DND-41 (cell line): ENCODE results near the gene SSMEM1.
"Not testable (repeated sequence)": the region's sequence is repeated elsewhere in the genome, so short reads cannot be mapped to it uniquely, and the experiment has no call there.

Source experiments
- ATAC-seq: fragments of 200-7000 bp; cut with Tn5 transposase; 3 replicates; pipeline ENCODE4 v1.9.1; 2021; ENCODE audit warnings: low read depth; ENCODE audit not compliant: insufficient read depth
- DNase-seq: peaks from one replicate; pipeline ENCODE4 v3.0.0-alpha.2; 2020
- H2AFZ ChIP-seq: 2 replicates; pipeline ENCODE4 v1.6.0; 2012; ENCODE audit warnings: low read depth, low read length
- H3K27ac ChIP-seq: 2 replicates; pipeline ENCODE4 v1.5.1; 2012; ENCODE audit warnings: low read length, inconsistent platforms
- H3K27me3 ChIP-seq: fragments of 200-600 bp; sonication (generic); 2 replicates; pipeline ENCODE4 v1.6.0; 2012; ENCODE audit warnings: low read length, mild to moderate bottlenecking, inconsistent platforms; ENCODE audit not compliant: insufficient read depth, poor library complexity
- H3K36me3 ChIP-seq: 2 replicates; pipeline ENCODE4 v1.5.1; 2012; ENCODE audit warnings: low read length, inconsistent platforms; ENCODE audit not compliant: insufficient read depth
- H3K4me1 ChIP-seq: 2 replicates; pipeline ENCODE4 v1.5.1; 2012; ENCODE audit warnings: mild to moderate bottlenecking, low read length; ENCODE audit not compliant: insufficient read depth
- H3K4me2 ChIP-seq: 2 replicates; pipeline ENCODE4 v1.6.0; 2012; ENCODE audit warnings: mild to moderate bottlenecking, moderate library complexity, low read length, inconsistent platforms; ENCODE audit not compliant: insufficient read depth
- H3K4me3 ChIP-seq, 2 experiments: fragments of 200-600 bp in 1 of 2; shearing (Covaris generic) in 1 of 2; 2 replicates each; pipeline ENCODE4 v1.5.1; 2012 to 2016; ENCODE audit warnings: inconsistent platforms in 2 of 2, low read length in 2 of 2, mild to moderate bottlenecking in 2 of 2, low read depth in 1 of 2, moderate library complexity in 1 of 2
- H3K79me2 ChIP-seq: 2 replicates; pipeline ENCODE4 v1.6.0; 2012; ENCODE audit warnings: low read length, inconsistent platforms; ENCODE audit not compliant: insufficient read depth
- H3K9ac ChIP-seq: 2 replicates; pipeline ENCODE4 v1.6.0; 2012; ENCODE audit warnings: low read depth, mild to moderate bottlenecking, inconsistent platforms, low read length, moderate library complexity
- H3K9me3 ChIP-seq: 2 replicates; pipeline ENCODE4 v1.5.1; 2012; ENCODE audit warnings: low read length, moderate library complexity, mild to moderate bottlenecking, inconsistent platforms; ENCODE audit not compliant: insufficient read depth, severe bottlenecking
- H4K20me1 ChIP-seq: 2 replicates; pipeline ENCODE4 v1.6.0; 2012; ENCODE audit warnings: low read length; ENCODE audit not compliant: insufficient read depth
- EZH2 ChIP-seq: IDR thresholded peaks from 3 replicates; pipeline ENCODE4 v1.6.1; 2012; ENCODE audit warnings: borderline replicate concordance, low read depth, mild to moderate bottlenecking, moderate library complexity, low read length, inconsistent platforms; ENCODE audit not compliant: severe bottlenecking
- TF ChIP-seq, protein P1 (sequence below): IDR thresholded peaks from 2 replicates; pipeline ENCODE4 v1.5.1; 2012; ENCODE audit warnings: borderline replicate concordance, low read length, moderate library complexity, mild to moderate bottlenecking; ENCODE audit not compliant: poor library complexity, severe bottlenecking; ENCODE audit errors: extremely low read depth

SSMEM1 gene

GRCh38 chr7:130231792-130232191 is 24.1 kb downstream of the SSMEM1 start:
- H2AFZ ChIP-seq, result no peak overlapping the region
- H4K20me1 ChIP-seq, result no peaks in the 10 kb centered on the region
- H3K4me2 ChIP-seq, result no peak overlapping the region
- ATAC-seq (no peak), DNase-seq (no peak)
- H3K36me3 ChIP-seq, result no peaks in the 10 kb centered on the region
- no peak overlapping the region for H3K27ac ChIP-seq
- H3K9ac ChIP-seq, result no peak overlapping the region
- H3K27me3 ChIP-seq, result peaks cover 3% of the 10 kb centered on the region
- no peaks in the 10 kb centered on the region for H3K4me1 ChIP-seq
- no peaks in the 10 kb centered on the region for H3K9me3 ChIP-seq
- TF ChIP-seq, protein P1, sequence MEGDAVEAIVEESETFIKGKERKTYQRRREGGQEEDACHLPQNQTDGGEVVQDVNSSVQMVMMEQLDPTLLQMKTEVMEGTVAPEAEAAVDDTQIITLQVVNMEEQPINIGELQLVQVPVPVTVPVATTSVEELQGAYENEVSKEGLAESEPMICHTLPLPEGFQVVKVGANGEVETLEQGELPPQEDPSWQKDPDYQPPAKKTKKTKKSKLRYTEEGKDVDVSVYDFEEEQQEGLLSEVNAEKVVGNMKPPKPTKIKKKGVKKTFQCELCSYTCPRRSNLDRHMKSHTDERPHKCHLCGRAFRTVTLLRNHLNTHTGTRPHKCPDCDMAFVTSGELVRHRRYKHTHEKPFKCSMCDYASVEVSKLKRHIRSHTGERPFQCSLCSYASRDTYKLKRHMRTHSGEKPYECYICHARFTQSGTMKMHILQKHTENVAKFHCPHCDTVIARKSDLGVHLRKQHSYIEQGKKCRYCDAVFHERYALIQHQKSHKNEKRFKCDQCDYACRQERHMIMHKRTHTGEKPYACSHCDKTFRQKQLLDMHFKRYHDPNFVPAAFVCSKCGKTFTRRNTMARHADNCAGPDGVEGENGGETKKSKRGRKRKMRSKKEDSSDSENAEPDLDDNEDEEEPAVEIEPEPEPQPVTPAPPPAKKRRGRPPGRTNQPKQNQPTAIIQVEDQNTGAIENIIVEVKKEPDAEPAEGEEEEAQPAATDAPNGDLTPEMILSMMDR, result no peak
- TF ChIP-seq EZH2, result no peak
- no peak overlapping the region for H3K4me3 ChIP-seq
- no peaks in the 10 kb centered on the region for H3K79me2 ChIP-seq

- Histone ChIP-seq H3K4me1 (no peaks in the 10 kb centered on the region), H2AFZ (no peak overlapping the region), H3K27ac (no peak overlapping the region), H4K20me1 (no peaks in the 10 kb centered on the region), H3K4me2 (no peak overlapping the region), H3K9ac (no peak overlapping the region), H3K36me3 (no peaks in the 10 kb centered on the region), H3K9me3 (no peaks in the 10 kb centered on the region), H3K27me3 (peaks cover 3% of the 10 kb centered on the region), H3K4me3 (no peak overlapping the region), H3K79me2 (no peaks in the 10 kb centered on the region)
- no peak for TF ChIP-seq EZH2
- TF ChIP-seq, protein P1, result no peak
- ATAC-seq, result no peak
- DNase-seq, result no peak
Measured at GRCh38 chr7:130232209-130232608, 24.5 kb downstream of the SSMEM1 start.

GRCh38 chr7:130234078-130234477 is 26.4 kb downstream of the SSMEM1 start:
- no peak overlapping the region for H3K4me3 ChIP-seq
- H3K36me3 ChIP-seq, result no peaks in the 10 kb centered on the region
- H3K27me3 ChIP-seq, result peaks cover 3% of the 10 kb centered on the region
- H2AFZ ChIP-seq, result no peak overlapping the region
- H3K27ac ChIP-seq, result no peak overlapping the region
- TF ChIP-seq, protein P1, result no peak
- TF ChIP-seq EZH2, result no peak
- DNase-seq (no peak), ATAC-seq (no peak)
- no peaks in the 10 kb centered on the region for H3K4me1 ChIP-seq
- H3K79me2 ChIP-seq, result no peaks in the 10 kb centered on the region
- no peaks in the 10 kb centered on the region for H3K9me3 ChIP-seq
- H4K20me1 ChIP-seq, result no peaks in the 10 kb centered on the region
- H3K9ac ChIP-seq, result no peak overlapping the region
- no peak overlapping the region for H3K4me2 ChIP-seq

DNA sequence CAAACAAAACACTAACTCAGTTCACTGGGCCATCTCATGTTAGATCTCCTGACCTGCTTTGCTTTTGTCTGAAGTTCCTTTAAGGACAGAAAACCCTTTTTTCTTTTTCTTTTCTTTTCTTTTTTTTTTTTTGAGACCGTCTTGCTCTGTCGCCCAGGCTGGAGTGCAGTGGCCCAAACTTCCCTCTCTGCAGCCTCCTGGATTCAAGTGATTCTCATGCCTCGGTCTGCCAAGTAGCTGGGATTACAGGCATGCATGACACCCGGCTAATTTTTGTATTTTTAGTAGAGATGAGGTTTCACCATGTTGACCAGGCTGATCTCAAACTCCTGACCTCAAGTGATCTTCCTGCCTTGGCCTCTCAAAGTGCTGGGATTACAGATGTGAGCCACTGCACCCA is 28.7 kb downstream of the SSMEM1 start:
- H3K4me3 ChIP-seq, H3K9me3 ChIP-seq, ATAC-seq, H4K20me1 ChIP-seq, H3K27me3 ChIP-seq, H2AFZ ChIP-seq, DNase-seq, H3K36me3 ChIP-seq, H3K4me1 ChIP-seq, H3K4me2 ChIP-seq, H3K79me2 ChIP-seq, H3K9ac ChIP-seq, H3K27ac ChIP-seq: not testable (repeated sequence)
